HEK293 (cell line): ENCODE data around the gene FLOT2.

Experiments used
- CTCF ChIA-PET: fragments of 350-600 bp; formaldehyde crosslinking; extraction: SDS; loops from one replicate; lab custom pipeline; 2021; ENCODE audit warnings: antibody characterized with exemption; lab: Yijun Ruan, JAX
- POLR2A ChIA-PET: fragments of 300-600 bp; formaldehyde crosslinking; extraction: SDS; loops from one replicate; lab custom pipeline; 2020; ENCODE audit warnings: antibody characterized with exemption, inconsistent platforms; lab: Yijun Ruan, JAX
- H3K27ac ChIP-seq: fragments of 200-500 bp; sonication (Bioruptor generic); 2 replicates; pipeline ENCODE4 v1.5.1; 2014; ENCODE audit warnings: low read depth, low read length, control low read depth, inconsistent platforms; ENCODE audit errors: extremely low read depth
- H3K36me3 ChIP-seq, 2 experiments: fragments of 200-500 bp in 1 of 2; sonication (Bioruptor generic) in 1 of 2; 1 replicate in 1 of 2; 2 replicates in 1 of 2; pipeline ENCODE4 v1.5.1; 2014 to 2017; ENCODE audit warnings: inconsistent platforms in 2 of 2, low read length in 2 of 2; ENCODE audit not compliant: control insufficient read depth in 2 of 2, insufficient read depth in 1 of 2
- H3K4me1 ChIP-seq: fragments of 200-500 bp; sonication (Bioruptor generic); 2 replicates; pipeline ENCODE4 v1.5.1; 2014; ENCODE audit warnings: mild to moderate bottlenecking, low read length, inconsistent platforms; ENCODE audit not compliant: control insufficient read depth, insufficient read depth
- H3K4me3 ChIP-seq: 2 replicates; pipeline ENCODE4 v1.5.1; 2011; ENCODE audit warnings: low read depth, mild to moderate bottlenecking, control low read depth, low read length, moderate library complexity
- H3K9me3 ChIP-seq: fragments of 200-500 bp; sonication (Bioruptor generic); 2 replicates; pipeline ENCODE4 v1.5.1; 2014; ENCODE audit warnings: low read depth, low read length, inconsistent platforms; ENCODE audit not compliant: control insufficient read depth, insufficient read depth
- PRDM1 ChIP-seq: fragments of 450-650 bp; formaldehyde crosslinking; IDR thresholded peaks from 2 replicates; pipeline ENCODE4; 2016; ENCODE audit warnings: missing biosample characterization, missing genetic modification characterization
- ZIC2 ChIP-seq: fragments of 450-650 bp; formaldehyde crosslinking; IDR thresholded peaks from 2 replicates; pipeline ENCODE4 v1.5.1; 2016; ENCODE audit warnings: missing biosample characterization, missing genetic modification characterization
- ZNF37A ChIP-seq: fragments of 450-650 bp; IDR thresholded peaks from 2 replicates; pipeline ENCODE4 v1.5.1; 2018; ENCODE audit warnings: missing biosample characterization, missing genetic modification characterization
- ZNF600 ChIP-seq: fragments of 450-650 bp; formaldehyde crosslinking; IDR thresholded peaks from 2 replicates; pipeline ENCODE4 v1.5.1; 2016; ENCODE audit warnings: missing biosample characterization, missing genetic modification characterization
- ZNF707 ChIP-seq: fragments of 450-650 bp; formaldehyde crosslinking; IDR thresholded peaks from 2 replicates; pipeline ENCODE4 v1.5.1; 2016; ENCODE audit warnings: missing biosample characterization, missing genetic modification characterization
- ZNF777 ChIP-seq: fragments of 450-650 bp; formaldehyde crosslinking; IDR thresholded peaks from 2 replicates; pipeline ENCODE4 v1.5.1; 2017; ENCODE audit warnings: missing biosample characterization, missing genetic modification characterization, borderline replicate concordance
- TF ChIP-seq, protein P1 (sequence below): fragments of 450-650 bp; formaldehyde crosslinking; IDR thresholded peaks from 2 replicates; pipeline ENCODE4 v1.5.1; 2016; ENCODE audit warnings: missing biosample characterization, missing genetic modification characterization
- TF ChIP-seq, protein P2 (sequence below): fragments of 450-650 bp; formaldehyde crosslinking; IDR thresholded peaks from 2 replicates; pipeline ENCODE4 v1.5.1; 2017; ENCODE audit warnings: missing biosample characterization, missing genetic modification characterization
- TF ChIP-seq, protein P3 (sequence below): fragments of 450-650 bp; formaldehyde crosslinking; IDR thresholded peaks from 2 replicates; pipeline ENCODE4 v1.5.1; 2016; ENCODE audit warnings: missing biosample characterization, missing genetic modification characterization, low read depth
- TF ChIP-seq, protein P4 (sequence below): fragments of 450-650 bp; formaldehyde crosslinking; IDR thresholded peaks from 2 replicates; pipeline ENCODE4 v1.5.1; 2016; ENCODE audit warnings: missing biosample characterization, missing genetic modification characterization, low read depth
- TF ChIP-seq, protein P5 (sequence below): fragments of 450-650 bp; formaldehyde crosslinking; IDR thresholded peaks from 2 replicates; pipeline ENCODE4 v1.5.1; 2016; ENCODE audit warnings: missing biosample characterization, missing genetic modification characterization

Gene FLOT2

DNA sequence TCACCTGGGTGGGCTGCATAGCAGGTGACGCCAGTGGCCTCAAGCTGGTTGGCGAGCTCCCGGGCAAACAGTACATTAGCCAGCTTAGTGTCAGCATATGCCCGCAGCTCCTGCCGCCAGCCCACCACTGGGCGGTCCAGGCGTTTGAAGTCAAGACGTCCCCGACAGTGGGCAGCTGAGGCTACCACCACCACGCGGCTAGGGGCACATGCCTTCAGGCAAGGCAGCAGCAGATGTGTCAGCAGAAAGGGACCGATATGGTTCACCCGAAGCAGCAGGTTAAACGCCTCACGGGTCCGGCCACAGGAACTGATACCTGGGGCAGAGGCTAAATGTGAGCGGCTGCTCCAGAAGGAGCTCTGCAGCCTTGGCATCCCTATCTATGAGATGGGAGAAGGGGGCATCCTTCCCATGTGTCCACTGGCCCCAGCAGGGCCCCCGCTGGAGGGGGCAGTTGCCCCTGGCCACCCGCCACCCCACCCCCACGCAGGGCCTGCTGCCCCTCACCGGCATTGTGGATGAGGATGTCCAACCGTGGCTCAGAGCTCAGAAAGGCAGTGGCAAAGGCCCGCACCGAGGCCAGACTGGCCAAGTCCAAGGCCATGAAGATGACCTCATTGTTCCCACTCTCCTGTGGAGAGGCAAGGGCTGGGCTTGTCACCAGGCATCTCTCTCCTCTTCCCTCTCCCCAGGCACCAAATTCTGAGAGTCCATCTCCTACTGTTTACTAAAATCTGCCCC lies 3.6 kb upstream of the FLOT2 start:
- H3K4me1 ChIP-seq: peaks cover 7% of the 10 kb centered on the region; the same call in 1 of the 2 replicates
- H3K27ac ChIP-seq: no peak overlapping the region
- TF ChIP-seq, protein P1, sequence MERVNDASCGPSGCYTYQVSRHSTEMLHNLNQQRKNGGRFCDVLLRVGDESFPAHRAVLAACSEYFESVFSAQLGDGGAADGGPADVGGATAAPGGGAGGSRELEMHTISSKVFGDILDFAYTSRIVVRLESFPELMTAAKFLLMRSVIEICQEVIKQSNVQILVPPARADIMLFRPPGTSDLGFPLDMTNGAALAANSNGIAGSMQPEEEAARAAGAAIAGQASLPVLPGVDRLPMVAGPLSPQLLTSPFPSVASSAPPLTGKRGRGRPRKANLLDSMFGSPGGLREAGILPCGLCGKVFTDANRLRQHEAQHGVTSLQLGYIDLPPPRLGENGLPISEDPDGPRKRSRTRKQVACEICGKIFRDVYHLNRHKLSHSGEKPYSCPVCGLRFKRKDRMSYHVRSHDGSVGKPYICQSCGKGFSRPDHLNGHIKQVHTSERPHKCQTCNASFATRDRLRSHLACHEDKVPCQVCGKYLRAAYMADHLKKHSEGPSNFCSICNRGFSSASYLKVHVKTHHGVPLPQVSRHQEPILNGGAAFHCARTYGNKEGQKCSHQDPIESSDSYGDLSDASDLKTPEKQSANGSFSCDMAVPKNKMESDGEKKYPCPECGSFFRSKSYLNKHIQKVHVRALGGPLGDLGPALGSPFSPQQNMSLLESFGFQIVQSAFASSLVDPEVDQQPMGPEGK (tag by site-specific recombination): 0 out of 2 replicates have a peak, but pooled peaks have one; percentile 7
- TF ChIP-seq ZIC2 (peak; percentile 82), ZNF707 (tag by site-specific recombination) (no peak)
- ChIA-PET POLR2A (interaction anchor here (1.1 to 2.1 kb wide), 3 partner anchors 11 to 176 kb away, joined by 4 to 9 read pairs (median 6); partner anchors contain the start of gene FAM222B), CTCF (interaction anchor here (0.7 to 18.6 kb wide), 11 partner anchors 9 to 173 kb away, joined by 3 to 142 read pairs (median 11); partner anchors contain the start of genes NEK8 and TLCD1)
- peaks cover 3 to 27% of the 10 kb centered on the region in 2 experiments; a peak in 1 of 3 replicates for H3K36me3 ChIP-seq
- H3K4me3 ChIP-seq: no peak overlapping the region
- no peaks in the 10 kb centered on the region for H3K9me3 ChIP-seq

DNA sequence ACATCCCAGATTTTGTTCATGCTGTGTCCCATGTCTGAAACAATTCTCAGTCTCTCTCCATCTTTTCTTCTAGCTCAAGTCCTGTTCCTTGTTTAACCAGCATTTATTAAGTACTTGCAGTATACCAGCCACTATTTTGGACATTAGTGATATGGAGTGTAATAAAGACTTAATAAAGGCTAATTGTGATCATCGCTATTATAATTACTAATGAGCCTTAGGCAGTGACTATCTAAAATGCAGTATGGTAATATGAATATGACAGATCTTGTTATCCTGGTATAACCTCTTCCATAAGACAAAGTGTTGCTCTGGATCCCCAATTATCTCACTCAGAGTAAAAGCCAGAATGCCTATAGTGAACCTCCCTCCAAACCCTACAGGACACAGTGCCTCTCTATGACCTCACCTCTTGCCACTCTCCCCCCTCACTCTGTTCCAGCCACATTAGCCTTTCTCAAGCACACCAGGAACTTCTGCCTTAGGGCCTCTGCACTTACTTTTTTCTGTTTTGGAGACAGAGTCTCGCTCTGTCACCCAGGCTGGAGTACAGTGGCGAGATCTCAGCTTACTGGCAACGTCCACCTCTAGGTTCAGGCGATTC lies 1.8 kb upstream of the FLOT2 start:
- peaks cover 9% of the 10 kb centered on the region; the same call in 1 of the 2 replicates for H3K4me1 ChIP-seq
- TF ChIP-seq ZIC2 (peak; percentile 66), ZNF600 (peak; percentile 75), ZNF37A (no peak), PRDM1 (tag by site-specific recombination) (peak; percentile 64; the same call in 1 of the 2 replicates)
- TF ChIP-seq, protein P2, sequence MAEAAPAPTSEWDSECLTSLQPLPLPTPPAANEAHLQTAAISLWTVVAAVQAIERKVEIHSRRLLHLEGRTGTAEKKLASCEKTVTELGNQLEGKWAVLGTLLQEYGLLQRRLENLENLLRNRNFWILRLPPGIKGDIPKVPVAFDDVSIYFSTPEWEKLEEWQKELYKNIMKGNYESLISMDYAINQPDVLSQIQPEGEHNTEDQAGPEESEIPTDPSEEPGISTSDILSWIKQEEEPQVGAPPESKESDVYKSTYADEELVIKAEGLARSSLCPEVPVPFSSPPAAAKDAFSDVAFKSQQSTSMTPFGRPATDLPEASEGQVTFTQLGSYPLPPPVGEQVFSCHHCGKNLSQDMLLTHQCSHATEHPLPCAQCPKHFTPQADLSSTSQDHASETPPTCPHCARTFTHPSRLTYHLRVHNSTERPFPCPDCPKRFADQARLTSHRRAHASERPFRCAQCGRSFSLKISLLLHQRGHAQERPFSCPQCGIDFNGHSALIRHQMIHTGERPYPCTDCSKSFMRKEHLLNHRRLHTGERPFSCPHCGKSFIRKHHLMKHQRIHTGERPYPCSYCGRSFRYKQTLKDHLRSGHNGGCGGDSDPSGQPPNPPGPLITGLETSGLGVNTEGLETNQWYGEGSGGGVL (tag by site-specific recombination): peak; percentile 87
- TF ChIP-seq, protein P3, sequence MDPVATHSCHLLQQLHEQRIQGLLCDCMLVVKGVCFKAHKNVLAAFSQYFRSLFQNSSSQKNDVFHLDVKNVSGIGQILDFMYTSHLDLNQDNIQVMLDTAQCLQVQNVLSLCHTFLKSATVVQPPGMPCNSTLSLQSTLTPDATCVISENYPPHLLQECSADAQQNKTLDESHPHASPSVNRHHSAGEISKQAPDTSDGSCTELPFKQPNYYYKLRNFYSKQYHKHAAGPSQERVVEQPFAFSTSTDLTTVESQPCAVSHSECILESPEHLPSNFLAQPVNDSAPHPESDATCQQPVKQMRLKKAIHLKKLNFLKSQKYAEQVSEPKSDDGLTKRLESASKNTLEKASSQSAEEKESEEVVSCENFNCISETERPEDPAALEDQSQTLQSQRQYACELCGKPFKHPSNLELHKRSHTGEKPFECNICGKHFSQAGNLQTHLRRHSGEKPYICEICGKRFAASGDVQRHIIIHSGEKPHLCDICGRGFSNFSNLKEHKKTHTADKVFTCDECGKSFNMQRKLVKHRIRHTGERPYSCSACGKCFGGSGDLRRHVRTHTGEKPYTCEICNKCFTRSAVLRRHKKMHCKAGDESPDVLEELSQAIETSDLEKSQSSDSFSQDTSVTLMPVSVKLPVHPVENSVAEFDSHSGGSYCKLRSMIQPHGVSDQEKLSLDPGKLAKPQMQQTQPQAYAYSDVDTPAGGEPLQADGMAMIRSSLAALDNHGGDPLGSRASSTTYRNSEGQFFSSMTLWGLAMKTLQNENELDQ (tag by site-specific recombination): no peak
- TF ChIP-seq, protein P4, sequence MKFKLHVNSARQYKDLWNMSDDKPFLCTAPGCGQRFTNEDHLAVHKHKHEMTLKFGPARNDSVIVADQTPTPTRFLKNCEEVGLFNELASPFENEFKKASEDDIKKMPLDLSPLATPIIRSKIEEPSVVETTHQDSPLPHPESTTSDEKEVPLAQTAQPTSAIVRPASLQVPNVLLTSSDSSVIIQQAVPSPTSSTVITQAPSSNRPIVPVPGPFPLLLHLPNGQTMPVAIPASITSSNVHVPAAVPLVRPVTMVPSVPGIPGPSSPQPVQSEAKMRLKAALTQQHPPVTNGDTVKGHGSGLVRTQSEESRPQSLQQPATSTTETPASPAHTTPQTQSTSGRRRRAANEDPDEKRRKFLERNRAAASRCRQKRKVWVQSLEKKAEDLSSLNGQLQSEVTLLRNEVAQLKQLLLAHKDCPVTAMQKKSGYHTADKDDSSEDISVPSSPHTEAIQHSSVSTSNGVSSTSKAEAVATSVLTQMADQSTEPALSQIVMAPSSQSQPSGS: peak; percentile 46
- TF ChIP-seq, all 188 proteins: peak for 5
- ChIA-PET POLR2A (interaction anchor here (0.6 to 2.8 kb wide), 8 partner anchors 36 to 395 kb away, joined by 3 to 9 read pairs (median 4); partner anchors contain the start of genes FAM222B, NUFIP2 and PHF12), CTCF (interaction anchor here (0.6 to 18.6 kb wide), 9 partner anchors 10 to 188 kb away, joined by 3 to 142 read pairs (median 6); partner anchors contain the start of genes NEK8 and TLCD1)
- Histone ChIP-seq H3K4me3 (no peak overlapping the region), H3K36me3 (peaks cover 0 to 18% of the 10 kb centered on the region in 2 experiments; a peak in 2 of 3 replicates), H3K27ac (no peak overlapping the region), H3K9me3 (no peaks in the 10 kb centered on the region)

DNA sequence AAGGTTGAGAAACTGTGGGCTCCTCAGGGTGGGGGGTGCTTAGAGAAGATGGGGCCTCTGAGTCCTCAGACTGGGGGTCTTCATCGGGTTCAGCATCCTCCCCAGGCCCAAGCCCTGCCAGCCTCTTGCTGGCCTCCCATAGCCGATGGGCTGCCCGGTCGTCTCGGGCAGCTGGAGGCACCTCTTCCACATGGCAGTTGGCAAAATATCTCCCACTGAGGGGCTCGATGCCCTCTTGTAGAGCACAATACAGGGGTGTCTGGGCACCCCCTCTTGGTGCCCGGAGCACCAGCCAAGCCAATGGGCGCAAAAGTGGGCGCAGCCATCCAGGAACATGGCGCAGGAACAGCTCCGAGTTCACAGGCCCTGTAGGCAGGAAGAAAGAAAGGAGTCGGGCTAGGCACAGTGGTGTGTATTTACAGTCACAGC lies 1.0 kb upstream of the FLOT2 start:
- H3K4me3 ChIP-seq: no peak overlapping the region

More for the DNA sequence above, 1.0 kb upstream of the FLOT2 start:
- Histone ChIP-seq H3K9me3 (no peaks in the 10 kb centered on the region), H3K4me1 (peaks cover 9% of the 10 kb centered on the region; the same call in 1 of the 2 replicates), H3K36me3 (peaks cover 0 to 18% of the 10 kb centered on the region in 2 experiments; a peak in 2 of 3 replicates), H3K27ac (no peak overlapping the region)
- TF ChIP-seq, protein P5, sequence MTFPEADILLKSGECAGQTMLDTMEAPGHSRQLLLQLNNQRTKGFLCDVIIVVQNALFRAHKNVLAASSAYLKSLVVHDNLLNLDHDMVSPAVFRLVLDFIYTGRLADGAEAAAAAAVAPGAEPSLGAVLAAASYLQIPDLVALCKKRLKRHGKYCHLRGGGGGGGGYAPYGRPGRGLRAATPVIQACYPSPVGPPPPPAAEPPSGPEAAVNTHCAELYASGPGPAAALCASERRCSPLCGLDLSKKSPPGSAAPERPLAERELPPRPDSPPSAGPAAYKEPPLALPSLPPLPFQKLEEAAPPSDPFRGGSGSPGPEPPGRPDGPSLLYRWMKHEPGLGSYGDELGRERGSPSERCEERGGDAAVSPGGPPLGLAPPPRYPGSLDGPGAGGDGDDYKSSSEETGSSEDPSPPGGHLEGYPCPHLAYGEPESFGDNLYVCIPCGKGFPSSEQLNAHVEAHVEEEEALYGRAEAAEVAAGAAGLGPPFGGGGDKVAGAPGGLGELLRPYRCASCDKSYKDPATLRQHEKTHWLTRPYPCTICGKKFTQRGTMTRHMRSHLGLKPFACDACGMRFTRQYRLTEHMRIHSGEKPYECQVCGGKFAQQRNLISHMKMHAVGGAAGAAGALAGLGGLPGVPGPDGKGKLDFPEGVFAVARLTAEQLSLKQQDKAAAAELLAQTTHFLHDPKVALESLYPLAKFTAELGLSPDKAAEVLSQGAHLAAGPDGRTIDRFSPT (tag by site-specific recombination): peak; percentile 55; the same call in 1 of the 2 replicates
- TF ChIP-seq ZNF777 (tag by site-specific recombination): no peak
- ChIA-PET POLR2A (interaction anchor here (0.6 to 2.8 kb wide), 13 partner anchors 9 to 395 kb away, joined by 3 to 9 read pairs (median 3); partner anchors contain the start of genes FAM222B, NUFIP2 and PHF12), CTCF (interaction anchor here (0.6 to 18.6 kb wide), 12 partner anchors 10 to 188 kb away, joined by 3 to 142 read pairs (median 6); partner anchors contain the start of genes NEK8 and TLCD1)
